HG03469 (cell line): ENCODE results near the gene TTF1.
A peak's percentile ranks its signal among the peaks of the same experiment; 100 is the strongest.

Experiments
- ATAC-seq: cut with Tn5 transposase; IDR thresholded peaks from one replicate; pipeline ENCODE4 v1.9.1; 2021; ENCODE audit warnings: mild to moderate bottlenecking, moderate library complexity, moderate number of reproducible peaks; ENCODE audit not compliant: unreplicated experiment

TTF1 gene

GRCh38 chr9:132406554-132407122, at the start of gene TTF1:
Gene TTF1 (minus strand): TSS chr9:132406840. CDS start chr9:132402821, 4,019 bp downstream.
- ATAC-seq: peak; percentile 47

- no peak for ATAC-seq
Measured at GRCh38 chr9:132456241-132456640, 49.6 kb upstream of the TTF1 start.

- ATAC-seq: no peak
Measured at GRCh38 chr9:132451276-132451675, 44.6 kb upstream of the TTF1 start.

- no peak for ATAC-seq
Measured at GRCh38 chr9:132447902-132448301, 41.3 kb upstream of the TTF1 start.

- ATAC-seq: no peak
Measured at GRCh38 chr9:132447346-132447745, 40.7 kb upstream of the TTF1 start.

- ATAC-seq: no peak
Measured at GRCh38 chr9:132446887-132447286, 40.2 kb upstream of the TTF1 start.

GRCh38 chr9:132443951-132444607, 37.4 kb upstream of the TTF1 start:
- no peak for ATAC-seq

- ATAC-seq: no peak
Measured at GRCh38 chr9:132441404-132441803, 34.8 kb upstream of the TTF1 start.

- ATAC-seq: no peak
Measured at GRCh38 chr9:132440735-132441134, 34.1 kb upstream of the TTF1 start.

- no peak for ATAC-seq
Measured at GRCh38 chr9:132439153-132439552, 32.5 kb upstream of the TTF1 start.

GRCh38 chr9:132434881-132435280, 28.2 kb upstream of the TTF1 start:
- no peak for ATAC-seq

- no peak for ATAC-seq
Measured at GRCh38 chr9:132430998-132431397, 24.4 kb upstream of the TTF1 start.

GRCh38 chr9:132426639-132427414, 20.2 kb upstream of the TTF1 start:
- ATAC-seq: no peak

- ATAC-seq: no peak
Measured at GRCh38 chr9:132425675-132426062, 19.0 kb upstream of the TTF1 start.

- no peak for ATAC-seq
Measured at GRCh38 chr9:132424857-132425674, 18.4 kb upstream of the TTF1 start.

- ATAC-seq: no peak
Measured at GRCh38 chr9:132423503-132423902, 16.9 kb upstream of the TTF1 start.

- ATAC-seq: no peak
Measured at GRCh38 chr9:132422574-132422973, 15.9 kb upstream of the TTF1 start.

- no peak for ATAC-seq
Measured at GRCh38 chr9:132418726-132419363, 12.2 kb upstream of the TTF1 start.

- ATAC-seq: no peak
Measured at GRCh38 chr9:132415181-132415580, 8.5 kb upstream of the TTF1 start.

GRCh38 chr9:132414731-132415130, 8.1 kb upstream of the TTF1 start:
- no peak for ATAC-seq

GRCh38 chr9:132413926-132414325, 7.3 kb upstream of the TTF1 start:
- no peak for ATAC-seq
